Activated CD4-positive, CD25-positive, alpha-beta regulatory T cell treated with anti-CD3 and anti-CD28 coated beads, Interleukin-2, amount 50 U/mL, for 24 hours (primary cell): ENCODE data around the gene NUDCD2.

Experiments used
- ATAC-seq, 2 donors: fragments of 150-1000 bp; cut with Tn5 transposase; one replicate each; pipeline ENCODE4 v1.10.0; 2021; ENCODE audit warnings: mild to moderate bottlenecking in 1 of 2, moderate library complexity in 1 of 2

Gene NUDCD2

GRCh38 chr5:163459819-163460561 is at the start of gene NUDCD2:
Gene NUDCD2, minus strand, starts transcription at chr5:163460102. Its CDS starts 52 bp downstream, at chr5:163460050.
- ATAC-seq, result peak; percentile 83 to 85

- no peak for ATAC-seq
Observed at GRCh38 chr5:163509291-163509951, 49.5 kb upstream of the NUDCD2 start.

- ATAC-seq, result no peak
Observed at GRCh38 chr5:163508753-163509152, 48.9 kb upstream of the NUDCD2 start.

GRCh38 chr5:163506726-163507125 is 46.8 kb upstream of the NUDCD2 start:
- peak; percentile 57 to 64 for ATAC-seq

- ATAC-seq, result peak; percentile 39 to 42
Observed at GRCh38 chr5:163506095-163506457, 46.2 kb upstream of the NUDCD2 start.

GRCh38 chr5:163505368-163506094 is 45.6 kb upstream of the NUDCD2 start, which contains the start of gene MAT2B:
Gene MAT2B, plus strand, starts transcription at chr5:163505619. Its CDS starts 68 bp downstream, at chr5:163505687.
- peak; percentile 85 to 90 for ATAC-seq

GRCh38 chr5:163505049-163505367 is 45.1 kb upstream of the NUDCD2 start:
- peak; percentile 0 for ATAC-seq

- no peak for ATAC-seq
Observed at GRCh38 chr5:163504079-163504931, 44.4 kb upstream of the NUDCD2 start.

GRCh38 chr5:163503106-163504078 is 43.5 kb upstream of the NUDCD2 start:
- ATAC-seq, result no peak

GRCh38 chr5:163502521-163502920 is 42.6 kb upstream of the NUDCD2 start:
- ATAC-seq, result no peak

- ATAC-seq, result no peak
Observed at GRCh38 chr5:163498886-163499285, 39.0 kb upstream of the NUDCD2 start.

GRCh38 chr5:163497315-163497714 is 37.4 kb upstream of the NUDCD2 start:
- no peak for ATAC-seq

- ATAC-seq, result no peak
Observed at GRCh38 chr5:163496286-163496685, 36.4 kb upstream of the NUDCD2 start.

GRCh38 chr5:163489745-163490075 is 29.8 kb upstream of the NUDCD2 start:
- no peak for ATAC-seq

- ATAC-seq, result peak in 1 of 2 donors; percentile 24
Observed at GRCh38 chr5:163489055-163489744, 29.3 kb upstream of the NUDCD2 start.

- no peak for ATAC-seq
Observed at GRCh38 chr5:163478982-163479271, 19.0 kb upstream of the NUDCD2 start.

GRCh38 chr5:163478126-163478981 is 18.5 kb upstream of the NUDCD2 start:
- ATAC-seq, result peak in 1 of 2 donors; percentile 13

GRCh38 chr5:163475411-163475810 is 15.5 kb upstream of the NUDCD2 start:
- ATAC-seq, result no peak

- peak in 1 of 2 donors; percentile 59 for ATAC-seq
Observed at GRCh38 chr5:163473635-163474243, 13.8 kb upstream of the NUDCD2 start.

- ATAC-seq, result no peak
Observed at GRCh38 chr5:163467682-163468081, 7.8 kb upstream of the NUDCD2 start.
